A549 (cell line): ENCODE data around the gene IDUA.

Experiments used
- CHD4 ChIP-seq: fragments of 200-600 bp; sonication (generic); IDR thresholded peaks from 2 replicates; pipeline ENCODE4 v1.6.1; 2016; ENCODE audit warnings: antibody characterized with exemption, mild to moderate bottlenecking, borderline replicate concordance
- KDM5A ChIP-seq: fragments of 200-600 bp; sonication (generic); IDR thresholded peaks from 2 replicates; pipeline ENCODE4 v1.6.1; 2016; ENCODE audit warnings: antibody characterized with exemption, mild to moderate bottlenecking
- NFE2L2 ChIP-seq: fragments of 150-350 bp; conservative IDR thresholded peaks from 2 replicates; pipeline ENCODE4 v1.6.1; 2014; ENCODE audit warnings: low read length
- POLR2A ChIP-seq: IDR thresholded peaks from 2 replicates; pipeline ENCODE4 v1.6.1; 2012; ENCODE audit warnings: mild to moderate bottlenecking, low read length
- POLR2AphosphoS2 ChIP-seq: conservative IDR thresholded peaks from 2 replicates; pipeline ENCODE4 v1.6.1; 2012; ENCODE audit warnings: low read length, improper control_type of control experiment, inconsistent platforms

DNA sequence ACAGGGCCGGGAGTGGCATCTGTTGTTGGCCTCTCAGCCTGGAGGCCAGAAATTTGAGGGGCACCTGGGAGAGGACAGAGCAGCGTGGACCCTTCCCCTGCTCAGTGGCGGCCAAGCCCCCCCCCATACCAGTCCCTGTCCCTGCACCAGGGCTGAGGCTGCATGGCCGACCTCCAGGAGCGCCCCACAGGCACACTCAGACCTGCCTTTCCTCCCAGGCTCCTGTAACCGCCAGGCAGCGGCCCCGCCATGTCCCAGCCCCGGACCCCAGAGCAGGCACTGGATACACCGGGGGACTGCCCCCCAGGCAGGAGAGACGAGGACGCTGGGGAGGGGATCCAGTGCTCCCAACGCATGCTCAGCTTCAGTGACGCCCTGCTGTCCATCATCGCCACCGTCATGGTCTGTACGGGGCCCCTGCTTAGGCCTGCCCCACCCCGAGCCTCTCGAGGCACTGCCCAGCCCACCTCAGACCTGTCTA is 39.3 kb upstream of the IDUA start:
- TF ChIP-seq POLR2A (no peak), KDM5A (no peak), POLR2AphosphoS2 (no peak), NFE2L2 (no peak), CHD4 (no peak)
